ENCODE data around the gene L3MBTL1.

L3MBTL1 gene

GRCh38 chr20:43528258-43528875, 20.9 kb downstream of the L3MBTL1 start:
- no peak overlapping the region for H3K4me3 ChIP-seq (ENCODE audit: low read depth, low read length)

DNA sequence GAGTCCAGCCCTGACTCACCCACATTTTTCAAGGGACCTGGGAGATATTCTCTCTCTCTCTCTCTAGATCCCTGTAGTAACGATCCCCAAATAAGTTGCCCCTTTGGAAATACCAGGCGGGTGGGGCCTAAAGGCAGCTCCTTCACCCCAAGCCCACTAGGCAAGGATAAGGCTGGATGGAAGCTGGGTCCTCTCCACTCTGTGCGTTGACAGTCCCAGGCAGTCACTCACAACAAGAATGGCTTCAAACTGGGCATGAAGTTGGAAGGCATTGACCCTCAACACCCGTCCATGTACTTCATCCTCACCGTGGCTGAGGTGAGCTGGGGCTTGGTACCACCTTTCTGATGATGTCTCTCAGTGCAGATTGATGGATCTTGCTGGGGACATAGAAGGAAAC, 21.6 kb downstream of the L3MBTL1 start:
- H3K4me3 ChIP-seq (ENCODE audit: low read depth, low read length): no peak overlapping the region
- DNase-seq (ENCODE audit: low read depth): no peak
- in situ Hi-C loops (cut with HindIII; ENCODE audit: low sequenced_read_pairs): no loop called here
- TF ChIP-seq CTCF (IDR thresholded peaks at IDR 0.05; ENCODE audit: low read depth, low read length, missing control alignments): no peak

More at GRCh38 chr20:43528258-43528875, 20.9 kb downstream of the L3MBTL1 start:
- DNase-seq (ENCODE audit: low read depth): no peak
- in situ Hi-C loops (cut with HindIII; ENCODE audit: low sequenced_read_pairs): no loop called here
- no peak for TF ChIP-seq CTCF (IDR thresholded peaks at IDR 0.05; ENCODE audit: low read depth, low read length, missing control alignments)

- DNase-seq (ENCODE audit: low read depth): no peak
- no peak for TF ChIP-seq CTCF (IDR thresholded peaks at IDR 0.05; ENCODE audit: low read depth, low read length, missing control alignments)
- H3K4me3 ChIP-seq (ENCODE audit: low read depth, low read length): no peak overlapping the region
- in situ Hi-C loops (cut with HindIII; ENCODE audit: low sequenced_read_pairs): no loop called here
Observed at GRCh38 chr20:43529457-43530153, 22.1 kb downstream of the L3MBTL1 start.

DNA sequence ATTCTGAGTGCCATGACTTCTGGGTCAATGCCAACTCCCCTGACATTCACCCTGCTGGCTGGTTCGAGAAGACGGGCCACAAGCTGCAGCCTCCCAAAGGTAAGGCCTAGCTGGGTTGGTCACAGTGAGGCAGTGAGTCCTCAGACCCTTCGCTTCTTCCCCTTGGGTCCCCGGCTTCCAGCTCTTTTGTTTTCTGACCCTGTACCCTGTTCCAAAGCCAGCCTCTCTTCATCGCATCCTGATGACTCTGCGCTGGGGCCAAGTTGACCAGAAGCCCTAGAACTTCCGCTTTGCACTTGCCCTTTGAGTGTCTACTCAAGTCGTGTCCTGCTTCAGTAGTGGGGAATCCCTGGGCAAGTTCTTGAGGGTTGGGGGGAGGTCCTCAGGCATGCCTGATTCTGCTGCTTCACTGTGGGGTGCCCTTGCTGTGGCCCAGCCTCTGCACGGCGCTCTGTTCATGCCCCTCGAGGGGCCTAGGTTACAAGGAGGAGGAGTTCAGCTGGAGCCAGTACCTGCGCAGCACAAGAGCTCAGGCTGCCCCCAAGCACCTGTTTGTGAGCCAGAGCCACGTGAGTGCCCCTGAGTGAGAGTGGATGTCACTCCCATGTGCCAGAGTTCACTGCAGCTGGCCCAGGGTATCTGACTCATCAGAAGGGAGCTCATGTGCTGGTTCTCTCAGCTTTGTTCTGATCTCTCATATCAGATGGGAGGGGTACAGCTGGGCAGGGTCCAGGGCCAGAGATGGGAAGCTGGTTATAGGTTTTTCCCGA, 23.0 kb downstream of the L3MBTL1 start:
- TF ChIP-seq CTCF (IDR thresholded peaks at IDR 0.05; ENCODE audit: low read depth, low read length, missing control alignments): no peak
- in situ Hi-C loops (cut with HindIII; ENCODE audit: low sequenced_read_pairs): no loop called here
- H3K4me3 ChIP-seq (ENCODE audit: low read depth, low read length): no peak overlapping the region
- DNase-seq (ENCODE audit: low read depth): no peak

DNA sequence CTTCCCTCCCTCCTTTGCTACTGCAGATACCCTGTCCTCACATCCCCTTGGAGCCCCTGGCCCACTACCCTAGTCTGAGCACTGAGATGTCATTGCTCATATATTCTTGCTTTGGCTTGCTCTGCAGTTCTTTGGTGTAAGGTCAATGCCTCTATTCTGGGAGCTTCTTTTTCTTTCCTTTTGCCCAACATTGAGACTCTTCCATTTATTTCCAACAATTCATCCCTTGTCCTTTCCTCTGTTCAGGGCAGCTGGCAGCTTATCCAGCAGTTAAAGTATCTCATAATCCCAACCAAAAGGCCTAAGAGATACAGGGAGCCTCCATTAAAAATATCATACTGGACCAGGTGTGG, 23.6 kb downstream of the L3MBTL1 start:
- H3K4me3 ChIP-seq (ENCODE audit: low read depth, low read length): no peak overlapping the region
- in situ Hi-C loops (cut with HindIII; ENCODE audit: low sequenced_read_pairs): no loop called here
- no peak for DNase-seq (ENCODE audit: low read depth)
- TF ChIP-seq CTCF (IDR thresholded peaks at IDR 0.05; ENCODE audit: low read depth, low read length, missing control alignments): no peak

- in situ Hi-C loops (cut with HindIII; ENCODE audit: low sequenced_read_pairs): no loop called here
- no peak overlapping the region for H3K4me3 ChIP-seq (ENCODE audit: low read depth, low read length)
- DNase-seq (ENCODE audit: low read depth): no peak
- no peak for TF ChIP-seq CTCF (IDR thresholded peaks at IDR 0.05; ENCODE audit: low read depth, low read length, missing control alignments)
Observed at GRCh38 chr20:43532416-43533055, 25.0 kb downstream of the L3MBTL1 start.

Data from astrocyte of the cerebellum (primary cell).